H1 (cell line): ENCODE measurements around the gene TFDP1. TPM values are rescaled to one million over a fixed set of nuclear protein-coding genes. Genes with fewer than 3 reads are reported as not detected.

Experiments
- CTCF ChIA-PET: fragments of 300-600 bp; sonication (Branson Sonifier 250); formaldehyde crosslinking; loops from one replicate; lab custom pipeline; 2021; ENCODE audit not compliant: partially characterized antibody; lab: Charles Lee
- POLR2A ChIA-PET: fragments of 300-600 bp; sonication (Branson Sonifier 250); formaldehyde crosslinking; loops from one replicate; lab custom pipeline; 2021; ENCODE audit warnings: inconsistent platforms; ENCODE audit not compliant: partially characterized antibody; lab: Charles Lee
- DNase-seq, 2 experiments: peaks; one replicate each; pipeline versions ENCODE4 v3.0.0 to v3.0.0-alpha.2; 2010 to 2022; ENCODE audit warnings: low spot score in 2 of 2, low read depth in 1 of 2, mixed read lengths in 1 of 2
- FAIRE-seq: peaks from 2 replicates; lab custom pipeline; 2011; peaks lifted over from hg19 to GRCh38; lab: Jason Lieb, UNC
- H2AFZ ChIP-seq: 2 replicates; pipeline ENCODE4 v1.8.1; 2012; ENCODE audit warnings: low read length, inconsistent platforms
- H2AK5ac ChIP-seq: 2 replicates; pipeline ENCODE4 v1.6.1; 2013; ENCODE audit warnings: low read depth, low read length
- H2BK120ac ChIP-seq: replicated peaks from 2 replicates; pipeline ENCODE3; 2013; ENCODE audit warnings: low read depth, low read length, inconsistent platforms
- H2BK12ac ChIP-seq: 2 replicates; pipeline ENCODE4 v1.6.1; 2013; ENCODE audit warnings: low read depth, low read length
- H2BK15ac ChIP-seq: 2 replicates; pipeline ENCODE4 v1.6.1; 2013; ENCODE audit warnings: low read length
- H2BK20ac ChIP-seq: 2 replicates; pipeline ENCODE4 v1.6.1; 2013; ENCODE audit warnings: low read length
- H2BK5ac ChIP-seq: 2 replicates; pipeline ENCODE4 v1.6.1; 2013; ENCODE audit warnings: low read depth, low read length
- H3K14ac ChIP-seq: 2 replicates; pipeline ENCODE4 v1.6.1; 2013; ENCODE audit warnings: inconsistent platforms; ENCODE audit not compliant: insufficient read length
- H3K18ac ChIP-seq: 2 replicates; pipeline ENCODE4 v1.6.1; 2013; ENCODE audit warnings: low read length; ENCODE audit errors: extremely low read depth
- H3K23ac ChIP-seq: 2 replicates; pipeline ENCODE4 v1.6.1; 2013; ENCODE audit warnings: inconsistent platforms; ENCODE audit not compliant: insufficient read length
- H3K23me2 ChIP-seq: 2 replicates; pipeline ENCODE4 v1.6.1; 2013; ENCODE audit warnings: low read depth, low read length
- H3K27ac ChIP-seq: 2 replicates; pipeline ENCODE4 v1.6.1; 2011; ENCODE audit warnings: low read depth, low read length, inconsistent platforms
- H3K27me3 ChIP-seq, 4 experiments: replicated peaks in 1 of 4; 1 replicate in 1 of 4; 2 replicates in 3 of 4; pipeline versions ENCODE4 v1.6.1 to v1.8.1; 2011 to 2013; ENCODE audit warnings: low read length in 3 of 4, mild to moderate bottlenecking in 3 of 4, inconsistent platforms in 2 of 4, mixed read lengths in 2 of 4, moderate library complexity in 1 of 4; ENCODE audit not compliant: control insufficient read depth in 3 of 4, insufficient read depth in 3 of 4; ENCODE audit errors: extremely low read depth in 1 of 4
- H3K36me3 ChIP-seq, 4 experiments: 2 replicates each; pipeline versions ENCODE4 v1.6.1 to v1.8.1; 2011 to 2013; ENCODE audit warnings: mild to moderate bottlenecking in 4 of 4, low read length in 3 of 4, moderate library complexity in 2 of 4, control low read depth in 1 of 4, inconsistent platforms in 1 of 4; ENCODE audit not compliant: insufficient read depth in 4 of 4, control insufficient read depth in 2 of 4
- H3K4ac ChIP-seq: replicated peaks from 2 replicates; pipeline ENCODE3; 2013; ENCODE audit warnings: low read length, low read depth, mixed read lengths, inconsistent platforms; ENCODE audit not compliant: insufficient read length
- H3K4me1 ChIP-seq, 4 experiments: replicated peaks in 1 of 4; 1 replicate in 1 of 4; 2 replicates in 3 of 4; pipeline versions ENCODE4 v1.6.1 to v1.8.1; 2011 to 2013; ENCODE audit warnings: low read length in 3 of 4, inconsistent platforms in 2 of 4, mixed read lengths in 1 of 4; ENCODE audit not compliant: insufficient read depth in 4 of 4, control insufficient read depth in 3 of 4
- H3K4me2 ChIP-seq, 2 experiments: 2 replicates each; pipeline versions ENCODE4 v1.6.1 to v1.8.1; 2011 to 2013; ENCODE audit warnings: low read depth in 2 of 2, low read length in 2 of 2, control low read depth in 1 of 2, inconsistent platforms in 1 of 2, mild to moderate bottlenecking in 1 of 2; ENCODE audit not compliant: insufficient read depth in 1 of 2
- H3K4me3 ChIP-seq, 4 experiments: fragments of 200-600, 300-600 bp in 1 of 4; sonication (generic), shearing (Covaris generic), sonication (Bioruptor Twin) in 1 of 4; 2 replicates each; pipeline versions ENCODE4 v1.5.1 to v1.8.1; 2011 to 2016; ENCODE audit warnings: low read length in 4 of 4, low read depth in 3 of 4, control low read depth in 2 of 4, inconsistent platforms in 2 of 4, mild to moderate bottlenecking in 2 of 4, mixed read lengths in 1 of 4, moderate library complexity in 1 of 4; ENCODE audit not compliant: insufficient read depth in 2 of 4; ENCODE audit errors: extremely low read depth in 1 of 4
- H3K56ac ChIP-seq: replicated peaks from 2 replicates; pipeline ENCODE3; 2013; ENCODE audit warnings: low read depth, mild to moderate bottlenecking, mixed read lengths, low read length, inconsistent platforms; ENCODE audit not compliant: insufficient read length
- H3K79me1 ChIP-seq: 2 replicates; pipeline ENCODE4 v1.6.1; 2013; ENCODE audit warnings: low read depth, low read length, control low read depth
- H3K79me2 ChIP-seq, 2 experiments: 2 replicates each; pipeline versions ENCODE4 v1.6.1 to v1.8.1; 2012 to 2013; ENCODE audit warnings: low read length in 2 of 2, mild to moderate bottlenecking in 2 of 2, inconsistent platforms in 1 of 2; ENCODE audit not compliant: insufficient read depth in 2 of 2, control insufficient read depth in 1 of 2
- H3K9ac ChIP-seq, 4 experiments: replicated peaks in 1 of 4; 1 replicate in 1 of 4; 2 replicates in 3 of 4; pipeline versions ENCODE4 v1.6.1 to v1.8.1; 2011 to 2013; ENCODE audit warnings: low read depth in 3 of 4, low read length in 3 of 4, control low read depth in 2 of 4, mild to moderate bottlenecking in 2 of 4, moderate library complexity in 2 of 4, inconsistent platforms in 1 of 4; ENCODE audit errors: extremely low read depth in 1 of 4
- H3K9me3 ChIP-seq, 2 experiments: 2 replicates each; pipeline versions ENCODE4 v1.6.1 to v1.8.1; 2012 to 2013; ENCODE audit warnings: mild to moderate bottlenecking in 2 of 2, moderate library complexity in 2 of 2, control low read depth in 1 of 2, inconsistent platforms in 1 of 2, low read depth in 1 of 2, low read length in 1 of 2, mixed read lengths in 1 of 2; ENCODE audit not compliant: insufficient read depth in 2 of 2
- H4K20me1 ChIP-seq, 2 experiments: replicated peaks in 1 of 2; 2 replicates each; pipeline versions ENCODE3 to v1.8.1; 2011 to 2013; ENCODE audit warnings: inconsistent platforms in 2 of 2, low read length in 2 of 2, mild to moderate bottlenecking in 1 of 2; ENCODE audit not compliant: insufficient read depth in 2 of 2, control insufficient read depth in 1 of 2
- H4K5ac ChIP-seq: 2 replicates; pipeline ENCODE4 v1.6.1; 2013; ENCODE audit warnings: low read length, low read depth, mixed read lengths, inconsistent platforms; ENCODE audit not compliant: insufficient read length
- H4K8ac ChIP-seq: 2 replicates; pipeline ENCODE4 v1.8.0; 2013; ENCODE audit warnings: mild to moderate bottlenecking, moderate library complexity, low read length, inconsistent platforms; ENCODE audit not compliant: insufficient read depth; ENCODE audit errors: extremely low read depth
- H4K91ac ChIP-seq: replicated peaks from 2 replicates; pipeline ENCODE3; 2013; ENCODE audit warnings: low read length, mixed read lengths, inconsistent platforms; ENCODE audit not compliant: insufficient read length
- ASH2L ChIP-seq: fragments of 200-600, 300-600 bp; sonication (generic); IDR thresholded peaks from one replicate; pipeline ENCODE4 v1.7.1; 2017; ENCODE audit warnings: low read length
- CHD2 ChIP-seq: IDR thresholded peaks from 2 replicates; pipeline ENCODE4 v1.6.1; 2012; ENCODE audit warnings: low read length, improper control_type of control experiment
- HDAC2 ChIP-seq, 2 experiments: fragments of 300-600 bp in 1 of 2; sonication (generic) in 1 of 2; IDR thresholded peaks; 2 replicates each; pipeline ENCODE4 v1.6.1; 2011 to 2012; ENCODE audit warnings: low read depth in 2 of 2, low read length in 2 of 2, mild to moderate bottlenecking in 2 of 2, moderate library complexity in 2 of 2, borderline replicate concordance in 1 of 2, inconsistent platforms in 1 of 2
- JUN ChIP-seq: IDR thresholded peaks from 2 replicates; pipeline ENCODE4 v1.6.1; 2011; ENCODE audit warnings: low read depth, mild to moderate bottlenecking, improper control_type of control experiment, low read length
- NANOG ChIP-seq: IDR thresholded peaks from 2 replicates; pipeline ENCODE4 v1.6.1; 2011; ENCODE audit warnings: low read length, low read depth, mild to moderate bottlenecking, inconsistent platforms; ENCODE audit not compliant: insufficient read depth, poor library complexity, severe bottlenecking
- SAP30 ChIP-seq: fragments of 300-600 bp; sonication (generic); IDR thresholded peaks from 2 replicates; pipeline ENCODE4 v1.7.1; 2012; ENCODE audit warnings: low read length, moderate library complexity, mild to moderate bottlenecking, inconsistent platforms; ENCODE audit not compliant: insufficient read depth, insufficient replicate concordance
- TEAD4 ChIP-seq: IDR thresholded peaks from 2 replicates; pipeline ENCODE4 v1.6.1; 2012; ENCODE audit warnings: low read depth, low read length, inconsistent platforms, mixed read lengths
- WGBS, 2 experiments: shearing (Covaris generic) in 1 of 2; methylation state at CpG; one replicate each; pipeline versions ENCODE4 v1.1.6 to v1.1.7; 2013 to 2015; ENCODE audit warnings: low lambda C conversion rate in 2 of 2, mixed read lengths in 2 of 2, inconsistent platforms in 1 of 2, low coverage in 1 of 2, missing lambda C conversion rate in 1 of 2; ENCODE audit not compliant: insufficient replicate concordance in 2 of 2, insufficient coverage in 1 of 2, insufficient read length in 1 of 2; ENCODE audit errors: extremely low coverage in 1 of 2, missing lambda C conversion rate in 1 of 2; 5-methylcytosine and 5-hydroxymethylcytosine counted together
- polyA plus RNA-seq, 7 experiments: library from polyadenylated mRNA; depleted of rRNA in 3 of 7; stranded (reverse) in 5 of 7; unstranded in 2 of 7; fragments of >200 nt in 5 of 7; fragments of 200-250 nt in 2 of 7; gene quantifications; 1 replicate in 5 of 7; 2 replicates in 1 of 7; 4 replicates in 1 of 7; pipeline versions ENCODE4 v1.2.1 to v1.2.3, GENCODE V29; 2011 to 2013; ENCODE audit warnings: missing spikeins in 2 of 7, mixed read lengths in 2 of 7
- total RNA-seq: library from RNA; stranded (reverse); fragmentation: NEBNext Ultra II Directional; extraction: Animal tissue kit (Norgen Biotek cat#: 25700); gene quantifications from 2 replicates; pipeline ENCODE4 v1.2.1, GENCODE V29; 2021
- TF ChIP-seq, protein P1 (sequence below), 3 experiments: IDR thresholded peaks; 1 replicate in 2 of 3; 2 replicates in 1 of 3; pipeline versions ENCODE4 v1.5.1 to v1.6.1; 2011; ENCODE audit warnings: low read length in 3 of 3, mild to moderate bottlenecking in 3 of 3, inconsistent platforms in 2 of 3, low read depth in 1 of 3, moderate library complexity in 1 of 3; ENCODE audit not compliant: insufficient read depth in 1 of 3; ENCODE audit errors: control extremely low read depth in 1 of 3

TFDP1 gene
- total and polyA plus RNA-seq, 2 of the 8 experiments (the other 6 are each of a cell fraction or from before 2014, with no cell fraction given) = 43.6 to 81.9 TPM

- no peak for DNase-seq
- Histone ChIP-seq H2BK5ac (no peak overlapping the region; the same call in 1 of the 2 replicates), H3K4ac (no peak overlapping the region)
Measured at GRCh38 chr13:113601166-113602070, 16.9 kb downstream of the TFDP1 start.

More at GRCh38 chr13:113601166-113602070, 16.9 kb downstream of the TFDP1 start:
- H3K56ac ChIP-seq = no peak overlapping the region
- POLR2A ChIA-PET = interaction anchor here (1.2 kb wide), 2 partner anchors 10 to 19 kb away, joined by 4 to 6 read pairs; no protein-coding TSS in a partner anchor
- H2AK5ac ChIP-seq = no peak overlapping the region
- peaks cover 23% of the 10 kb centered on the region for H3K79me1 ChIP-seq
- H3K4me1 ChIP-seq = peaks cover 0 to 6% (median 2%) of the 10 kb centered on the region in 4 experiments; a peak in 4 of 7 replicates
- no peak for TF ChIP-seq JUN
- TF ChIP-seq NANOG = no peak
- TF ChIP-seq ASH2L = no peak
- TF ChIP-seq TEAD4 = no peak
- TF ChIP-seq, protein P1, sequence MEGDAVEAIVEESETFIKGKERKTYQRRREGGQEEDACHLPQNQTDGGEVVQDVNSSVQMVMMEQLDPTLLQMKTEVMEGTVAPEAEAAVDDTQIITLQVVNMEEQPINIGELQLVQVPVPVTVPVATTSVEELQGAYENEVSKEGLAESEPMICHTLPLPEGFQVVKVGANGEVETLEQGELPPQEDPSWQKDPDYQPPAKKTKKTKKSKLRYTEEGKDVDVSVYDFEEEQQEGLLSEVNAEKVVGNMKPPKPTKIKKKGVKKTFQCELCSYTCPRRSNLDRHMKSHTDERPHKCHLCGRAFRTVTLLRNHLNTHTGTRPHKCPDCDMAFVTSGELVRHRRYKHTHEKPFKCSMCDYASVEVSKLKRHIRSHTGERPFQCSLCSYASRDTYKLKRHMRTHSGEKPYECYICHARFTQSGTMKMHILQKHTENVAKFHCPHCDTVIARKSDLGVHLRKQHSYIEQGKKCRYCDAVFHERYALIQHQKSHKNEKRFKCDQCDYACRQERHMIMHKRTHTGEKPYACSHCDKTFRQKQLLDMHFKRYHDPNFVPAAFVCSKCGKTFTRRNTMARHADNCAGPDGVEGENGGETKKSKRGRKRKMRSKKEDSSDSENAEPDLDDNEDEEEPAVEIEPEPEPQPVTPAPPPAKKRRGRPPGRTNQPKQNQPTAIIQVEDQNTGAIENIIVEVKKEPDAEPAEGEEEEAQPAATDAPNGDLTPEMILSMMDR (IDR thresholded peaks at IDR 0.05; ENCODE audit: control extremely low read depth in 1 of 3, insufficient read depth in 1 of 3, low read depth in 1 of 3, low read length in 3 of 3) = no peak
- TF ChIP-seq CHD2 = no peak
- no peak for TF ChIP-seq SAP30
- TF ChIP-seq HDAC2 (IDR thresholded peaks at IDR 0.05; ENCODE audit: borderline replicate concordance in 1 of 2, low read depth in 2 of 2, low read length in 2 of 2) = no peak
- H2AFZ ChIP-seq = no peak overlapping the region
- H3K4me3 ChIP-seq = no peak overlapping the region
- 0 out of 4 replicates have a peak, but pooled peaks cover 0 to 3% of the 10 kb centered on the region in 2 experiments for H3K9me3 ChIP-seq
- no peak overlapping the region for H2BK20ac ChIP-seq
- no peaks in the 10 kb centered on the region for H3K27me3 ChIP-seq
- 91% methylated on average over 26 of the region's 28 CpGs; no CpG with 5 or more reads in 1 of the 2 experiments for WGBS, 2 experiments
- no peak overlapping the region for H3K14ac ChIP-seq
- no peak overlapping the region; the same call in 1 of the 2 replicates for H4K8ac ChIP-seq
- H2BK15ac ChIP-seq = no peak overlapping the region
- no peaks in the 10 kb centered on the region for H3K23me2 ChIP-seq
- FAIRE-seq = no peak
- H3K18ac ChIP-seq = no peak overlapping the region
- no peak overlapping the region for H3K4me2 ChIP-seq
- H2BK12ac ChIP-seq = no peak overlapping the region
- H4K20me1 ChIP-seq = peaks cover 10 to 12% of the 10 kb centered on the region in 2 experiments
- H3K23ac ChIP-seq = no peak overlapping the region
- no peak overlapping the region for H2BK120ac ChIP-seq
- no peak overlapping the region for H4K5ac ChIP-seq
- peaks cover 0 to 18% (median 3%) of the 10 kb centered on the region in 4 experiments; a peak in 6 of 8 replicates for H3K36me3 ChIP-seq
- no peak overlapping the region for H3K9ac ChIP-seq
- H3K79me2 ChIP-seq = peaks cover 6 to 91% of the 10 kb centered on the region in 2 experiments; a peak in 3 of 4 replicates
- CTCF ChIA-PET = interaction anchor here (0.7 to 1.2 kb wide), 5 partner anchors 16 to 344 kb away, joined by 3 to 5 read pairs (median 3); no protein-coding TSS in a partner anchor
- H4K91ac ChIP-seq = no peak overlapping the region
- H3K27ac ChIP-seq = no peak overlapping the region
